Middle frontal gyrus (tissue), 1 donor: Measurements from ENCODE around the gene ATP5F1B.

Source experiments
- DNase-seq: peaks from one replicate; pipeline ENCODE4 v3.0.0-alpha.2; 2015; ENCODE audit warnings: low spot score; ENCODE audit errors: extremely low spot score

Gene ATP5F1B

DNA sequence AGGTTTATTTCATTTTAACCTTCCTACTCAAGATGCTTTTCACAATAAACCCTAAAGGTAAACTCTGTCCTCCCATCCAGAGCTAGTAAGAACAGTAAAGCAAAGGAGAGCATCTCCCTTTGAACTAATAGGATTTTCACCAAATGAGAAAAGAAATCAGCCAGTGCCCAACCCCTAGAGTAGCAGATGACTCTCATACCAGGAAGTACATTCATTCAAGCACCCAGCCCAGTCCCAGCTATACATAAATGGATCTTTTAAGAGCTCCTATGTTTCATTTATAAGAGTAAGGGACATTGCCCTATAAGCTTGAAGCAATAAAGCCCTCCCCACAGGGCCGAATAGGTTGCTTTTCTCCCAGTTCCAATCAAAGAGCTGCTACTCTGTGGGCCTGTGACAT, 23.2 kb downstream of the ATP5F1B start:
- no peak for DNase-seq

DNA sequence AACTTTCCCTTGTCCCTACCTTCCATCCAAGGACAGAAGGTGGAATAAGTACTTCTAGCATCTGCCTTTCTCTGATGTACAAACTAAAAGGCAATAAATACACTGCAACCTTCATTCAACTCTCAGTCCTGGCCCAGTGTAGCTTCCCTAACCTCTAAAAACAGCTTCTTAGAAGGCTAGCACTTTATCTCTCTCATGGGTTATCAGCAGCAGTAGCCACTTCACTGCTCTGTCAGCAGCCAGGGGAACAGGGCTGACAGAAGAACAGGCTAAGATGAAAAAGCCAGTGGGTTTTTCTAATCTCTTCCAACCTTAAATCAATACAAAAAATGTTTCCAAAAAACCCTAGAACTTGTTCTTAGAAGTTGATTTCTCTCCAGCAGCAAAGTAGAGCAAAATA, 28.9 kb downstream of the ATP5F1B start:
- DNase-seq, result no peak

DNA sequence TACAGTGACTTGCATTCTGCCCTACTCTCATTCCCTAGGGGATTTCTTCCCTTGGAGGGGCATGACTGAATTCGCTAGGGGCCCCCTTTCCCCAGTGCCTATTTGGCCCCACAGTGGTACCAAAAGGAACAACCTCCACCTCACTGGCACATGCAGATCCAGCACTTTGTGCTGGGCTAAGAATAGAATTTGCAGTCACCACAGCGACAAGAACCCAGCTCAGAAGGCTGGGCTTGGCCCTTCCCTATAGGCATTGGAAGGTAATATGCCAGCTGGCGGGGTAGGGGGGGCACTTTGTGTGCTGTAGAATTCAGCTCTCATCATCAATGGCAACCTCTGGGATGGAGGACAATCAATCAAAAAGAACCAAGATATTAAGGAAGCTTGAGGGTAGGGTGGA, 29.5 kb downstream of the ATP5F1B start:
- DNase-seq, result no peak

DNA sequence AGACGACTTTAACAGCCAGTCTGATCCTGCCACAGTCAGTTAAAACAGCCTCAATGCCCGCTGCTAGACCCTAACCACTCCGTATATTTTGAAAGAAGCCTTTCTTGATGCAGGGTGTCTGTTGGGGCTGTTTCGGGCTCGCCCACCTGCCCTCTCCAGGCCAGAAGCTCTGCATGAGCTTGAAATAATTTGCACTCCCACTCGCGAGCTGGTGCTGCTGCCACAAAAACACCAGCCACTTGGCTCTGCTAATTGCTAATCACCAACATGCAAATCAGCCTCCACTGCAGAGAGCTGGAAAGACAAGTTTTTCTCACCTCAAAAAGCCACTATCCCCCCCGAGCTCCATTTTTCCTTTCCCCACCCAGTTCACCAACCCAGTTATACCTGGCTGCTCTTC, 31.2 kb downstream of the ATP5F1B start:
- DNase-seq, result no peak

DNA sequence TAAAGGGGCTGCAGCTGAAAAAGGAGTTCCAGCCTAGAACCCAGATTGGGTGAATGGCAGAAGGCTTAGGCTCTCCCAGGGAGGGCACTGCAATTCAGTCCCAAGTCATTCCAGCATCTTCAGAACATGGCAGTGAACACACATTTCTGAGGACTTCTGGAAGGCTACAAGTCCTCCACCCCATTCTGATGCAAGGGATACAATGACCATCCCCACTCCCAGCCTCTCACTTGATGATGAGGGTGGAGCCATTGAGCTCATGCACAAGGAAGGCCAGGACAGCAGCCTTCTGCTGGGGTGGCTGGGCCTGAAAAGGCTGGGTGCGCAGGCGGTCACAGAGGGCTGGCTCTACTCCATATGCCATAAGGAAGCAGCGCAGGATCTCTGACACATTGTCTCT, 41.4 kb downstream of the ATP5F1B start:
- DNase-seq, result no peak

DNA sequence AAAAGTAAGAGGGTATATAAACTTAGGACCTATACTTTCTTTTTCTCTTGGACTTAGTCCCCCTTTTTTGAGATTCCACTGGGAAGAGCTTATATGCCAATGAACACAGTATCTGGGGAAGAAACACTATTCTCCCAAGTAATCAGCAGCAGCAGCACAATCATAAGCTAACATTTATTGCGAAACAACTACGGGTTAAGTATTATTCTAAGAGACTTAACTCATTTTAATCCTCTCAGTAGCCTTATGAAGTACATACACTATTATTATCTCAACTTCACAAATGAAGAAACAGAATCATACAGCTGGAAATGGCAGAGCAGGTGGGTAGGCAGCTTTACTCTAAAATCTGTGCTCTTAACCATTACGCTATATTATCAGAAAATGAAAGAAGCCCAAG, 43.5 kb downstream of the ATP5F1B start:
- no peak for DNase-seq

DNA sequence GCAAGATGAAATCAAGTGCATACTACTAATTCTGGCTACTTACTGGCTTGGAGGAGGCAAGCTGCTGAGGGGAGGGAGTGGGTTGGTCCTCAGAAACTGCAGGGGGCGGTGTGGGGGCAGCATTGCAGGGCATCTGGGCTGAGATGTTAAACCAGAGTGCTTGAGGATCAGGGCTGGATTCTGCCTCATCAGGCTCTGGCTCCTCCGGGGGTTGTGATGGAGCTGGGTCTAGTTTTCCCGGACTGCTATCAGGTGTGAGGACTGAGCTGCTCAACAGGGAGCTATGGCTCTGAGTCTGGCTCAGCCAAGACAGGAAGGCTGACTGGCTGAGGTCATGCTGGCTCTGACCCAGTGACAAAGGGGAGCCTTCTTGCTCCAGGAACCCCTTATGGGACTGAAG, 44.3 kb downstream of the ATP5F1B start:
- no peak for DNase-seq

DNA sequence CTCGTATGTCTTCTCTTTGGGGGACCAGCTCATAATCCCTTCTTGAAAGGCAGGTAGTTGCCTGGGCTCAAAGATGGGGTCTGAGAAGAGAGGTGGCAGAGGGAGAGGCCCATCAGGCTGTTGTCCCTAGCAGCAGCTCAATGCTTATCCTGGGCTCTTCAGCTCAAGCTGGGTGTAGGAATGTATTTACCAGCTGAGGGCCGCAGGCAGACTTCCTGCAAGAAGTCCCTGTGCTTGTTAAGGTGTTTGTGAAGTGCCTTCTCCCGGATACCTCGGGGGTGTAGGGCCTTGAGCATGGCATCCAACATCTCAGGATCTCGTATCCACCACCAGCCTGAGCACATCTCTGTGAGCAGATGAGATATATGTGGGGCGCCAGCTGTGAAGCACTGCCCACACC, 45.0 kb downstream of the ATP5F1B start:
- no peak for DNase-seq

DNA sequence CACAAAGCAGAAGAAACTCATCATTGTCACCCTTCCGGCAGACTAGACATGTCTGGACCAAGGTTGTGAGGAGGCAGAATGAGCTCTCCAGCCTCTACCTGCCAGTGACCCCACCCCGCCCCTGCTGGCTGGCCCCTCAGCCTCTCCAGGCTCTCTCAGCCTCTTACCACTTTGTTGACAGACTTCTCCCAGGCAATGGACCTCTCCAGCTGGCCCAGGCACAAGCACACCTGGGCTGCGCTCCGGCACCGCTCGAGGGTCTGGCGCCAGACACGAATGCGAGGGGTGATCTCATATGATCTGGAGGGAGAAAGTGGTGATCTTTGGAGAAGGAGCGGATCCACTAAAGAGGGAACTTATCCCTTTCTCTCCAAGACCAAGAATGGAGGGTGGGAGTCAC, 46.0 kb downstream of the ATP5F1B start:
- DNase-seq, result no peak

DNA sequence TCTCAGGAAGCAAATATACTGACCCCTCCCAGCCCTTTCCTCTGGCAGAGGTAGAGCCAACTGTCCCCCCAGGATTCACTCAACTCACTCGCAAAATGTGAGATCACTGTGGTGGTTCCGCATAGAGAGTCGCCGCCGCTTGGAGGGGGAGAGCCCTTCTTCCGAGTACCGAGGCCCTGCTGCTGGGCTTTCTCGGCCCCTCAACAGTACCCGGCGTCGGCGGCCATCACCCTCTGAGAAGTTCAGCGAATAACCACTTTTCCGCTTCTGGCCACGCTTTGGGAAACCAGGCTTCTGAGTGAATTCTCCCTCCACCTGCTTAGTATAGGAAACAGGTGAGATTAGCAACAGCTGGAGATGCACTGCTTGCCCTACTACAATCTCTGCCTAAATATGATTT, 46.7 kb downstream of the ATP5F1B start:
- DNase-seq, result no peak

DNA sequence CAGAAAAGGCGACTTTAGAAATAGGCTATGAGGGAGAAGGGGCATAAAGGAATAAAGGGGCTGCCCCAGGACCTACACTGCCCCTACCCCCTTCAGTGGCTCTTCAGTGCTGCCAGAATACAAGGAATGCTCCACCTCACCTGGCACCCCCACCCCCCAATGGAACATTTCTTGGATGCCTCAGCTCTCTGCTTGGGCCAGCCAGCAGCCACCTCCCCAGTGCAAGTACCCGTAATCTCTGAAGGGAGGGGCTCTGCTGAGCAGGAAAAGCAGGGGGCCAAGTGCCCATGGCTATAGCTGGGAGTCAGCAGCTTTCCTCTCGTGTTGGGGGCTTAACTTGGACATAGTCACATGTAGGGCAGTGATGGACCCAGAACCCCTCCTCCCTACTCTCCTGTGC, 49.0 kb downstream of the ATP5F1B start:
- DNase-seq, result no peak

DNA sequence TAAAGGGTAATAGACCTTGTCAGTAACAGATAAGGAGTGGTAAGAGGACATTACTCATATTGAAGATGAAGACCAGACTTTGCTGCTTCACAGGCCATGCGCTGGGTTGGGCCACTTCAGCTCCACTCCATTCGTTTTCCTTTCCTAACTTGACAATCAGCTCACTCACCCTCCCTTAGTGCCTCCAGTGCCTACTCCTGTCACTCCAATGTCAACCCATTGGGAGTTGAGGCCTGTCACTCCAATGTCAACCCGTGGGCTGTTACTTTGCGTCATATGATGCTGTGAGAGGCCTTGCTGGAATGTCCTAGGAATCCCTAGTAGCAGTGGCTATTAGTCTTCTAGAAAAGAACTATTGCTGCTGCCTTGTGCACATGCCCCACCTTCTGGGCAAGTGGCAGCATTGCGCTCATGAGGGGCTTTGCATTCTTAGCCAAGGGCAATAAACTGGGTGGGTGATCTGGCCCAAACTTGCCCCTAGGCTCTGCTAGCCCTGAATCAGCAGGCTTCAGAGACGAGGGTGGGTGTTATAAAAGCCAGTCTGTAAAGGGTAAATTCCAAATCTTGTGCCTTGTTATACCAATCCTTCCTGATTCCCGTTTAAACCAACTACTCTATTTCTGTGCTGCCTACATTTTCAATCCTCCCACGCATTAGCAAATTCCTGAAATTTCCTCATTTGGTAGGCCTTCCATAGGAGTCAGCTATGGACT, 51.7 kb downstream of the ATP5F1B start:
- no peak for DNase-seq

DNA sequence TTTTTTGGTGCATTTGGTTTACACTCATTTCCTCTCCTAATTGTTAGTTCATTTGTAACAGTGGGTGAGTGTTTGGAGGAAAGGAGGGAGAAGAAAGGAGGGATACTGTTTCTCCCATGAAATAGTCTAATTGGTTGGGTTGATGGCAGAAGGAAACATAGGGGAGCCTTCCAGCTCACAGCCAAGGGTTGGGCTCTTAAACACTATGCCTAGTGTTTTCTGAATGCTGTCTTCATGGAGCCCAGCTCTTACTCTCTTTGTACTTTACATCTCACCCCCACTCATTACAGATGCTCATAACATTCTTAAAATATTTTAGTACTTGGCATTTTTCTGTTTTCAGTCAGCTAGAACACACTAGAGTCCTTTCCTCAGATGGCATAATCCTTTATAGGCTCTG, 53.8 kb downstream of the ATP5F1B start:
- DNase-seq, result no peak

DNA sequence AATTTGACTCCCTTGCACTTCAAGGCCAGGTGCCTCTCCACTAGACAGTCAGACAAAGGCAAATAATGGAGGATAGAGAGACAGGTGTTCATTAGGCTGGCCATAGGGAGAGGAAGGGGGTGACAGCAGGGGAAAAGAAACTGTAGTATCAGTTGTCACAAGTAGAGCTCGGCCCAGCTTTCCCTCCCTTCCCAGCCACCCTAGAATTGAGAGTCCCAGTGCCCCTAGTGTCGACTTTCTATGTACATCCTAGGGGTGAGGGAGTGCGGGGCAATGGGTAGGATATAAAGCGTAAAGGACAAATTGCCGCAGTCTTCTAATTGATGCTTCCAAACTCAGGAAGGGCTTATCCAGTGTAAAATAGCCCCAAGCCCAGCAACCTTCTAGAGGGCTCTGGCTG, 54.7 kb downstream of the ATP5F1B start:
- no peak for DNase-seq

DNA sequence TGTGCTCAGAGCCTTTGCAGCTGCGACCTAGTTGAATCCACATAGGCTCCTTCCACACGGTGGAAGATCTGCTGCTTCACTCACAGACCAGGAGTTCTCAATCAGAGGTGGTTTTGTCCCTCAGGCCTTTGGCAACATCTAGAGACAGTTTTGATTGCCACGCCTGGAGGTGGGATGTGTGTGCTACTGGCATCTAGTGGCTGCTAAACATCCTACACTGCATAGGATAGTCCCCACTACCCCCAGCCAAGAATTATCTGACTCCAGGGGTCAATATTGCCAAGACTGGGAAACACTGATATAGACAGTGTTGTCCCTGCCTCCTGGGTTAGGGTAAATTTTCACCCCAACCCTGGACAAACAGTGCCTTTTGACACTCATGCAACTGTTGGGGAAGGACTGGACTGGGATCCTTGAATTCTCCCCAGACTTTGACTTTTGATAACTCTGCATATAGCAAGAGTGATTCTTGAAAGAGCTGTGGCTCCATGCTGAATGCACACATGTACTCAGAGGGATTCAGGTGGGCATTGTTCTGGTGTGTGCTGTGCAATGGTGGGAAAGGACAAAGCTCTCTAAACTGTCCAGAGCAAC, 55.5 kb downstream of the ATP5F1B start:
- no peak for DNase-seq

DNA sequence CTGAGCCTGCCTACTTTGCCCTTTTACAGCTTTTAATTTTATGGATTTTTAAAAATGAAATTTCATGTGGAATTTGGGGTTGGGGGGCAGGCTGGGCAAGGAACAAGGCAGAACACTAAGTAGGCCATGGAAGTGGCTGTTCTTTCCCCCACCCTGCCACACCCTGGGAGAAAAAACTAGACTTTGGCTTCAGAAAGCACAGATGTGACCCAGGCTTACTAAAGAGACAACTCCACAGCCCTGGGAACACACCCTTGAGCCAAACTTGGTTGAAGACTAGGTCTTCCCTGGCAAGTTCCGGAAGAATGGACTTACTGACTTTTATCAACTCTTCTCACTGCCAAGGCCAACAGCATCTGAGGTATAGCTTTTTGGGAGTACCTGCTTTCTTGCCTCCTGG, 56.0 kb downstream of the ATP5F1B start:
- no peak for DNase-seq
